Activated T-cell treated with anti-CD3 and anti-CD28 coated beads for 4 hours (primary cell): ENCODE measurements around the gene RASD1.

Experiments used
- DNase-seq: peaks from one replicate; pipeline ENCODE4 v3.0.0-alpha.2; 2020

RASD1 gene

GRCh38 chr17:17496189-17497064 is at the start of gene RASD1:
Gene RASD1, minus strand, starts transcription at chr17:17496395. Its CDS starts 214 bp downstream, at chr17:17496181.
- peak; percentile 71 for DNase-seq

- DNase-seq: no peak
Measured at GRCh38 chr17:17545984-17546383, 49.8 kb upstream of the RASD1 start.

- DNase-seq: no peak
Measured at GRCh38 chr17:17545031-17545820, 49.0 kb upstream of the RASD1 start.

- DNase-seq: no peak
Measured at GRCh38 chr17:17542906-17543635, 46.9 kb upstream of the RASD1 start.

GRCh38 chr17:17541640-17542001 is 45.4 kb upstream of the RASD1 start:
- DNase-seq: no peak

- no peak for DNase-seq
Measured at GRCh38 chr17:17540935-17541639, 44.9 kb upstream of the RASD1 start.

GRCh38 chr17:17540278-17540906 is 44.2 kb upstream of the RASD1 start:
- no peak for DNase-seq

GRCh38 chr17:17539591-17539990 is 43.4 kb upstream of the RASD1 start:
- DNase-seq: no peak

GRCh38 chr17:17538417-17539391 is 42.5 kb upstream of the RASD1 start:
- no peak for DNase-seq

GRCh38 chr17:17537311-17538099 is 41.3 kb upstream of the RASD1 start:
- no peak for DNase-seq

- no peak for DNase-seq
Measured at GRCh38 chr17:17536702-17537101, 40.5 kb upstream of the RASD1 start.

GRCh38 chr17:17535957-17536356 is 39.8 kb upstream of the RASD1 start:
- no peak for DNase-seq

GRCh38 chr17:17533901-17534441 is 37.8 kb upstream of the RASD1 start:
- DNase-seq: no peak

GRCh38 chr17:17532991-17533390 is 36.8 kb upstream of the RASD1 start:
- DNase-seq: no peak

- no peak for DNase-seq
Measured at GRCh38 chr17:17531156-17531555, 35.0 kb upstream of the RASD1 start.

GRCh38 chr17:17528696-17529652 is 32.8 kb upstream of the RASD1 start:
- DNase-seq: no peak

- DNase-seq: no peak
Measured at GRCh38 chr17:17527956-17528500, 31.8 kb upstream of the RASD1 start.

GRCh38 chr17:17527534-17527933 is 31.3 kb upstream of the RASD1 start:
- DNase-seq: no peak
